Measurements from ENCODE around the gene DISP2. TPM values are rescaled to one million over a fixed set of nuclear protein-coding genes. Genes with fewer than 3 reads are reported as not detected.

Gene DISP2
- total and polyA plus RNA-seq, 2 of the 8 experiments (the other 6 are each of a cell fraction or from before 2014, with no cell fraction given) = 0.45 to 1.2 TPM

DNA sequence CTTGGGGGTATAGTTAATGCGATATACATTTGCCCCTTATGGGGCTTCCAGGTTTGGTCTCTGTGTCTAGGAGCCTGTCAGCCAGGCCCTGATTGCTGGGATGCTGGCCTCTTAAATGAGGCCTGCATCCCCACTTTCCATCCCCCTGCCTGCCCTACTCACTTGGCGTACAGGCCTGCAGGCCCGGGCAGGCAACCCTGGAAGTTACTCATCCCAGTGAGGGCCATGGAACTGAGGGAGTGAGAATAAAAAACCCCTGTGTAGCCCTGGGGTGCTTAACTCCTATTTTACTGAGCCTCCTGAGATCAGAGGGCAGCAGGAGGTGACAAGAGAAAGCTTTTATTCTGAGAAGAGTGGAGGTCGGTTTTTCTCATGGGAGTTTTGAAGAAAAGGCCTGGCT lies 2.0 kb downstream of the DISP2 start (continued):
- TF ChIP-seq FOSL1 (IDR thresholded peaks at IDR 0.05; ENCODE audit: insufficient read depth, low read depth, low read length) (no peak), SRF (IDR thresholded peaks at IDR 0.05; ENCODE audit: low read depth, low read length) (no peak), EP300 (IDR thresholded peaks at IDR 0.05; ENCODE audit: borderline replicate concordance in 1 of 2, low read depth in 2 of 2, low read length in 2 of 2) (no peak), RXRA (IDR thresholded peaks at IDR 0.05; ENCODE audit: insufficient read depth, low read depth, low read length) (no peak), KDM4A (IDR thresholded peaks at IDR 0.05; ENCODE audit: low read depth, low read length, severe bottlenecking) (no peak)
- TF ChIP-seq, protein P1, sequence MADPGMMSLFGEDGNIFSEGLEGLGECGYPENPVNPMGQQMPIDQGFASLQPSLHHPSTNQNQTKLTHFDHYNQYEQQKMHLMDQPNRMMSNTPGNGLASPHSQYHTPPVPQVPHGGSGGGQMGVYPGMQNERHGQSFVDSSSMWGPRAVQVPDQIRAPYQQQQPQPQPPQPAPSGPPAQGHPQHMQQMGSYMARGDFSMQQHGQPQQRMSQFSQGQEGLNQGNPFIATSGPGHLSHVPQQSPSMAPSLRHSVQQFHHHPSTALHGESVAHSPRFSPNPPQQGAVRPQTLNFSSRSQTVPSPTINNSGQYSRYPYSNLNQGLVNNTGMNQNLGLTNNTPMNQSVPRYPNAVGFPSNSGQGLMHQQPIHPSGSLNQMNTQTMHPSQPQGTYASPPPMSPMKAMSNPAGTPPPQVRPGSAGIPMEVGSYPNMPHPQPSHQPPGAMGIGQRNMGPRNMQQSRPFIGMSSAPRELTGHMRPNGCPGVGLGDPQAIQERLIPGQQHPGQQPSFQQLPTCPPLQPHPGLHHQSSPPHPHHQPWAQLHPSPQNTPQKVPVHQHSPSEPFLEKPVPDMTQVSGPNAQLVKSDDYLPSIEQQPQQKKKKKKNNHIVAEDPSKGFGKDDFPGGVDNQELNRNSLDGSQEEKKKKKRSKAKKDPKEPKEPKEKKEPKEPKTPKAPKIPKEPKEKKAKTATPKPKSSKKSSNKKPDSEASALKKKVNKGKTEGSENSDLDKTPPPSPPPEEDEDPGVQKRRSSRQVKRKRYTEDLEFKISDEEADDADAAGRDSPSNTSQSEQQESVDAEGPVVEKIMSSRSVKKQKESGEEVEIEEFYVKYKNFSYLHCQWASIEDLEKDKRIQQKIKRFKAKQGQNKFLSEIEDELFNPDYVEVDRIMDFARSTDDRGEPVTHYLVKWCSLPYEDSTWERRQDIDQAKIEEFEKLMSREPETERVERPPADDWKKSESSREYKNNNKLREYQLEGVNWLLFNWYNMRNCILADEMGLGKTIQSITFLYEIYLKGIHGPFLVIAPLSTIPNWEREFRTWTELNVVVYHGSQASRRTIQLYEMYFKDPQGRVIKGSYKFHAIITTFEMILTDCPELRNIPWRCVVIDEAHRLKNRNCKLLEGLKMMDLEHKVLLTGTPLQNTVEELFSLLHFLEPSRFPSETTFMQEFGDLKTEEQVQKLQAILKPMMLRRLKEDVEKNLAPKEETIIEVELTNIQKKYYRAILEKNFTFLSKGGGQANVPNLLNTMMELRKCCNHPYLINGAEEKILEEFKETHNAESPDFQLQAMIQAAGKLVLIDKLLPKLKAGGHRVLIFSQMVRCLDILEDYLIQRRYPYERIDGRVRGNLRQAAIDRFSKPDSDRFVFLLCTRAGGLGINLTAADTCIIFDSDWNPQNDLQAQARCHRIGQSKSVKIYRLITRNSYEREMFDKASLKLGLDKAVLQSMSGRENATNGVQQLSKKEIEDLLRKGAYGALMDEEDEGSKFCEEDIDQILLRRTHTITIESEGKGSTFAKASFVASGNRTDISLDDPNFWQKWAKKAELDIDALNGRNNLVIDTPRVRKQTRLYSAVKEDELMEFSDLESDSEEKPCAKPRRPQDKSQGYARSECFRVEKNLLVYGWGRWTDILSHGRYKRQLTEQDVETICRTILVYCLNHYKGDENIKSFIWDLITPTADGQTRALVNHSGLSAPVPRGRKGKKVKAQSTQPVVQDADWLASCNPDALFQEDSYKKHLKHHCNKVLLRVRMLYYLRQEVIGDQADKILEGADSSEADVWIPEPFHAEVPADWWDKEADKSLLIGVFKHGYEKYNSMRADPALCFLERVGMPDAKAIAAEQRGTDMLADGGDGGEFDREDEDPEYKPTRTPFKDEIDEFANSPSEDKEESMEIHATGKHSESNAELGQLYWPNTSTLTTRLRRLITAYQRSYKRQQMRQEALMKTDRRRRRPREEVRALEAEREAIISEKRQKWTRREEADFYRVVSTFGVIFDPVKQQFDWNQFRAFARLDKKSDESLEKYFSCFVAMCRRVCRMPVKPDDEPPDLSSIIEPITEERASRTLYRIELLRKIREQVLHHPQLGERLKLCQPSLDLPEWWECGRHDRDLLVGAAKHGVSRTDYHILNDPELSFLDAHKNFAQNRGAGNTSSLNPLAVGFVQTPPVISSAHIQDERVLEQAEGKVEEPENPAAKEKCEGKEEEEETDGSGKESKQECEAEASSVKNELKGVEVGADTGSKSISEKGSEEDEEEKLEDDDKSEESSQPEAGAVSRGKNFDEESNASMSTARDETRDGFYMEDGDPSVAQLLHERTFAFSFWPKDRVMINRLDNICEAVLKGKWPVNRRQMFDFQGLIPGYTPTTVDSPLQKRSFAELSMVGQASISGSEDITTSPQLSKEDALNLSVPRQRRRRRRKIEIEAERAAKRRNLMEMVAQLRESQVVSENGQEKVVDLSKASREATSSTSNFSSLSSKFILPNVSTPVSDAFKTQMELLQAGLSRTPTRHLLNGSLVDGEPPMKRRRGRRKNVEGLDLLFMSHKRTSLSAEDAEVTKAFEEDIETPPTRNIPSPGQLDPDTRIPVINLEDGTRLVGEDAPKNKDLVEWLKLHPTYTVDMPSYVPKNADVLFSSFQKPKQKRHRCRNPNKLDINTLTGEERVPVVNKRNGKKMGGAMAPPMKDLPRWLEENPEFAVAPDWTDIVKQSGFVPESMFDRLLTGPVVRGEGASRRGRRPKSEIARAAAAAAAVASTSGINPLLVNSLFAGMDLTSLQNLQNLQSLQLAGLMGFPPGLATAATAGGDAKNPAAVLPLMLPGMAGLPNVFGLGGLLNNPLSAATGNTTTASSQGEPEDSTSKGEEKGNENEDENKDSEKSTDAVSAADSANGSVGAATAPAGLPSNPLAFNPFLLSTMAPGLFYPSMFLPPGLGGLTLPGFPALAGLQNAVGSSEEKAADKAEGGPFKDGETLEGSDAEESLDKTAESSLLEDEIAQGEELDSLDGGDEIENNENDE (IDR thresholded peaks at IDR 0.05; ENCODE audit: insufficient replicate concordance, low read length) = no peak

Data from H1 (cell line).